HCT116 (cell line): ENCODE measurements around the gene SLC12A8. TPM values are rescaled to one million over a fixed set of nuclear protein-coding genes. Genes with fewer than 3 reads are reported as not detected.

Experiments
- ATAC-seq: fragments of 200-7000 bp; cut with Tn5 transposase; 2 replicates; pipeline ENCODE4 v1.9.1; 2020; ENCODE audit warnings: mild to moderate bottlenecking, moderate library complexity
- BruUV-seq: library from RNA; stranded (reverse); fragments of 400-500 nt; replicated peaks from 2 replicates; lab custom pipeline; 2021; lab: Mats Ljungman, UMichigan
- CTCF ChIA-PET: fragments of 300-600 bp; sonication (Branson Sonifier 250); formaldehyde crosslinking; loops from one replicate; lab custom pipeline; 2021; ENCODE audit warnings: antibody characterized with exemption; lab: Charles Lee
- POLR2A ChIA-PET: fragments of 300-600, 350-600 bp; sonication (Branson Sonifier 250); formaldehyde crosslinking; loops from one replicate; lab custom pipeline; 2021; ENCODE audit warnings: antibody characterized with exemption; lab: Charles Lee
- RAD21 ChIA-PET, 2 experiments: fragments of 300-600 bp; sonication (Branson Sonifier 250); formaldehyde crosslinking; loops; one replicate each; lab custom pipeline; 2023; ENCODE audit warnings: low total read pairs in 2 of 2; ENCODE audit not compliant: uncharacterized antibody in 2 of 2, unreplicated experiment in 2 of 2, low non-redundant PET in 1 of 2; lab: Charles Lee
- DNase-seq: peaks from one replicate; pipeline ENCODE4 v3.0.0-alpha.2; 2010; ENCODE audit warnings: low read depth, low spot score
- H2AFZ ChIP-seq: fragments of 200-600 bp; shearing (Covaris generic), sonication (generic); 2 replicates; pipeline ENCODE4 v1.6.1; 2017; ENCODE audit warnings: low read depth, mixed run types, mixed read lengths, antibody characterized with exemption, low read length; ENCODE audit not compliant: poor library complexity, severe bottlenecking
- H3K27ac ChIP-seq: 2 replicates; pipeline ENCODE4 v1.5.1; 2012; ENCODE audit warnings: low read depth, low read length
- H3K27me3 ChIP-seq: fragments of 200-600 bp; sonication (generic); 2 replicates; pipeline ENCODE4 v1.6.1; 2016; ENCODE audit warnings: mixed run types, low read length, mixed read lengths; ENCODE audit not compliant: insufficient read depth
- H3K36me3 ChIP-seq, 2 experiments: fragments of 200-500 bp in 1 of 2; fragments of 200-600 bp in 1 of 2; sonication (Bioruptor generic) in 1 of 2; sonication (generic) in 1 of 2; 2 replicates each; pipeline versions ENCODE4 v1.5.1 to v1.6.1; 2014 to 2016; ENCODE audit warnings: low read length in 2 of 2, inconsistent platforms in 1 of 2, mixed read lengths in 1 of 2, mixed run types in 1 of 2; ENCODE audit not compliant: insufficient read depth in 2 of 2, control insufficient read depth in 1 of 2
- H3K4me1 ChIP-seq, 2 experiments: fragments of 200-600 bp in 1 of 2; sonication (generic) in 1 of 2; 2 replicates each; pipeline versions ENCODE4 v1.5.1 to v1.6.1; 2012 to 2017; ENCODE audit warnings: low read length in 2 of 2, inconsistent platforms in 1 of 2, mild to moderate bottlenecking in 1 of 2, mixed read lengths in 1 of 2, mixed run types in 1 of 2, moderate library complexity in 1 of 2; ENCODE audit not compliant: insufficient read depth in 2 of 2, control insufficient read depth in 1 of 2
- H3K4me2 ChIP-seq: fragments of 200-600 bp; sonication (generic); 2 replicates; pipeline ENCODE4 v1.6.1; 2017; ENCODE audit warnings: mixed run types, low read length, mixed read lengths
- H3K4me3 ChIP-seq, 2 experiments: fragments of 200-600 bp in 1 of 2; sonication (generic) in 1 of 2; replicated peaks in 1 of 2; 2 replicates each; pipeline ENCODE4 v1.5.1; 2011 to 2016; ENCODE audit warnings: low read length in 2 of 2, control low read depth in 1 of 2, low read depth in 1 of 2, mild to moderate bottlenecking in 1 of 2, mixed read lengths in 1 of 2, mixed run types in 1 of 2
- H3K79me2 ChIP-seq: fragments of 200-600 bp; sonication (generic); 2 replicates; pipeline ENCODE4 v1.6.1; 2017; ENCODE audit warnings: mild to moderate bottlenecking, mixed run types, low read length, moderate library complexity, mixed read lengths; ENCODE audit not compliant: insufficient read depth
- H3K9ac ChIP-seq: fragments of 200-600 bp; sonication (generic); 2 replicates; pipeline ENCODE4 v1.6.1; 2016; ENCODE audit warnings: low read length, mixed read lengths
- H3K9me2 ChIP-seq: fragments of 200-600 bp; sonication (generic), shearing (Covaris generic); 2 replicates; pipeline ENCODE4 v1.6.1; 2017; ENCODE audit warnings: mixed run types, mild to moderate bottlenecking, moderate library complexity; ENCODE audit not compliant: insufficient read depth
- H3K9me3 ChIP-seq, 2 experiments: fragments of 200-500 bp in 1 of 2; fragments of 200-600 bp in 1 of 2; sonication (Bioruptor generic) in 1 of 2; sonication (generic) in 1 of 2; 2 replicates each; pipeline ENCODE4 v1.6.1; 2014 to 2017; ENCODE audit warnings: low read length in 2 of 2, mixed read lengths in 2 of 2, inconsistent platforms in 1 of 2, low read depth in 1 of 2, mild to moderate bottlenecking in 1 of 2, mixed run types in 1 of 2, moderate library complexity in 1 of 2; ENCODE audit not compliant: control insufficient read depth in 1 of 2, insufficient read depth in 1 of 2
- H4K20me1 ChIP-seq: fragments of 200-600 bp; sonication (generic), shearing (Covaris generic); 2 replicates; pipeline ENCODE4 v1.6.1; 2017; ENCODE audit warnings: mixed run types, mild to moderate bottlenecking, moderate library complexity; ENCODE audit not compliant: insufficient read depth
- ELF1 ChIP-seq: IDR thresholded peaks from 2 replicates; pipeline ENCODE4 v1.6.1; 2012; ENCODE audit warnings: low read depth, borderline replicate concordance
- POLR2A ChIP-seq: IDR thresholded peaks from 2 replicates; pipeline ENCODE4 v1.7.0; 2011; ENCODE audit warnings: borderline replicate concordance; ENCODE audit not compliant: insufficient read depth, insufficient read length; ENCODE audit errors: extremely low read depth
- POLR2AphosphoS5 ChIP-seq: IDR thresholded peaks from 2 replicates; pipeline ENCODE4 v1.6.1; 2011; ENCODE audit warnings: mild to moderate bottlenecking, low read depth, low read length, moderate library complexity
- SIN3A ChIP-seq: IDR thresholded peaks from 2 replicates; pipeline ENCODE4 v1.6.1; 2012; ENCODE audit warnings: low read depth
- TCF7L2 ChIP-seq: IDR thresholded peaks from 2 replicates; pipeline ENCODE4 v1.7.0; 2011; ENCODE audit warnings: borderline replicate concordance, inconsistent platforms; ENCODE audit not compliant: insufficient read depth, insufficient read length; ENCODE audit errors: extremely low read depth
- intact Hi-C: fragments of 100-400 bp; cut with micrococcal nuclease; formaldehyde crosslinking; loops from 2 replicates; pipeline ENCODE4 v1.10.0; 2022
- total RNA-seq: library from RNA; stranded (reverse); gene quantifications from one replicate; pipeline ENCODE4 v1.2.1, GENCODE V29; 2021; ENCODE audit not compliant: unreplicated experiment
- TF ChIP-seq, protein P1 (sequence below): IDR thresholded peaks from 2 replicates; pipeline ENCODE4 v1.6.1; 2012; ENCODE audit warnings: low read depth
- TF ChIP-seq, protein P2 (sequence below): IDR thresholded peaks from 2 replicates; pipeline ENCODE4 v1.6.1; 2011; ENCODE audit warnings: mild to moderate bottlenecking, low read length, moderate library complexity; ENCODE audit not compliant: insufficient replicate concordance; ENCODE audit errors: extremely low read depth
- TF ChIP-seq, protein P3 (sequence below): IDR thresholded peaks from 2 replicates; pipeline ENCODE4 v1.6.1; 2012

The SLC12A8 gene
- total RNA-seq, 1 experiment from 2014 or later = 19.9 TPM

DNA sequence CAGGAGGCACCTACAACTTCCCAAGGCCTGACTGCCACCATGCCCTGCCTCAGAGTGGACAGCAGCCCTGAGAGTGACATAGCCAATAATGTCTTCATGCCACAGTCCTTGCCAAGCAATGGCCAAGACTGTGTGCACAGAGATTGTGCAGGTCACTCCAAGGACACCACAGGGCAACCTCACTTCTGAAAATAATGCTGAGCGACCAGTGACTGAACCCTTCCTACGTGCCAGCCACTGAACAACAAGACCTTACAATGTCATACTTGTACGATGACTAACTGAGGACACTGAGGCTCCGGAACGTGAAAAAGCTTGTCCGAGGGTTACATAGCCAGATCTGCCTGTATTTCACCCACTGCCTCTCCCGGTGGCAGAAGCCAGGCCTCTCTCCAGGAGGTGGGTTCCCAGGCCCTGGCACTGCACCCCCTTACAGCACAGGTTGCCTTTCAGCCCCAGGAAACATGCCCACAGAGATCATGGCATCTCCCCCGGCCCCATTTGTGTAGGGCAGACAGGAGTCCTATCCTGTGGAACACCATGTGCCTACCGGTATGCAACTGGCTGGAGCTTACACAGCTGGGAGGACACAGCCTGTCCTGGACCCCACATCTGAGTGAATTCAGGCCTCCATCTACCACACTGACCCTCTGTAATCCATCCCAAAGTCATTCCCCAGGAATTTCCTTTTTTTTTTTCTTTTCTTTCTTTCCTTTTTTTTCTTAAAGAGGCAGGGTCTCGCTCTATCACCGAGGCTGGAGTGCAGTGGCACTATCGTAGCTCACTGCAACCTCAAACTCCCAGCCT, 72.3 kb downstream of the SLC12A8 start:
- intact Hi-C loops = no loop called here
- H3K9me2 ChIP-seq = no peaks in the 10 kb centered on the region
- RAD21 ChIA-PET = no interaction called here
- H3K27ac ChIP-seq = no peak overlapping the region
- peaks cover 3 to 15% of the 10 kb centered on the region in 2 experiments; a peak in 2 of 4 replicates for H3K4me1 ChIP-seq
- POLR2A ChIA-PET = no interaction called here
- no peak for DNase-seq
- BruUV-seq = no TSS peak
- no peaks in the 10 kb centered on the region; a peak in 1 of 4 replicates for H3K36me3 ChIP-seq
- H3K27me3 ChIP-seq = no peaks in the 10 kb centered on the region
- TF ChIP-seq, protein P1, sequence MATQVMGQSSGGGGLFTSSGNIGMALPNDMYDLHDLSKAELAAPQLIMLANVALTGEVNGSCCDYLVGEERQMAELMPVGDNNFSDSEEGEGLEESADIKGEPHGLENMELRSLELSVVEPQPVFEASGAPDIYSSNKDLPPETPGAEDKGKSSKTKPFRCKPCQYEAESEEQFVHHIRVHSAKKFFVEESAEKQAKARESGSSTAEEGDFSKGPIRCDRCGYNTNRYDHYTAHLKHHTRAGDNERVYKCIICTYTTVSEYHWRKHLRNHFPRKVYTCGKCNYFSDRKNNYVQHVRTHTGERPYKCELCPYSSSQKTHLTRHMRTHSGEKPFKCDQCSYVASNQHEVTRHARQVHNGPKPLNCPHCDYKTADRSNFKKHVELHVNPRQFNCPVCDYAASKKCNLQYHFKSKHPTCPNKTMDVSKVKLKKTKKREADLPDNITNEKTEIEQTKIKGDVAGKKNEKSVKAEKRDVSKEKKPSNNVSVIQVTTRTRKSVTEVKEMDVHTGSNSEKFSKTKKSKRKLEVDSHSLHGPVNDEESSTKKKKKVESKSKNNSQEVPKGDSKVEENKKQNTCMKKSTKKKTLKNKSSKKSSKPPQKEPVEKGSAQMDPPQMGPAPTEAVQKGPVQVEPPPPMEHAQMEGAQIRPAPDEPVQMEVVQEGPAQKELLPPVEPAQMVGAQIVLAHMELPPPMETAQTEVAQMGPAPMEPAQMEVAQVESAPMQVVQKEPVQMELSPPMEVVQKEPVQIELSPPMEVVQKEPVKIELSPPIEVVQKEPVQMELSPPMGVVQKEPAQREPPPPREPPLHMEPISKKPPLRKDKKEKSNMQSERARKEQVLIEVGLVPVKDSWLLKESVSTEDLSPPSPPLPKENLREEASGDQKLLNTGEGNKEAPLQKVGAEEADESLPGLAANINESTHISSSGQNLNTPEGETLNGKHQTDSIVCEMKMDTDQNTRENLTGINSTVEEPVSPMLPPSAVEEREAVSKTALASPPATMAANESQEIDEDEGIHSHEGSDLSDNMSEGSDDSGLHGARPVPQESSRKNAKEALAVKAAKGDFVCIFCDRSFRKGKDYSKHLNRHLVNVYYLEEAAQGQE = no peak
- no peak for TF ChIP-seq ELF1
- no peak for TF ChIP-seq TCF7L2
- TF ChIP-seq POLR2A = no peak
- no peak for TF ChIP-seq SIN3A
- no peak for TF ChIP-seq POLR2AphosphoS5
- TF ChIP-seq, protein P2, sequence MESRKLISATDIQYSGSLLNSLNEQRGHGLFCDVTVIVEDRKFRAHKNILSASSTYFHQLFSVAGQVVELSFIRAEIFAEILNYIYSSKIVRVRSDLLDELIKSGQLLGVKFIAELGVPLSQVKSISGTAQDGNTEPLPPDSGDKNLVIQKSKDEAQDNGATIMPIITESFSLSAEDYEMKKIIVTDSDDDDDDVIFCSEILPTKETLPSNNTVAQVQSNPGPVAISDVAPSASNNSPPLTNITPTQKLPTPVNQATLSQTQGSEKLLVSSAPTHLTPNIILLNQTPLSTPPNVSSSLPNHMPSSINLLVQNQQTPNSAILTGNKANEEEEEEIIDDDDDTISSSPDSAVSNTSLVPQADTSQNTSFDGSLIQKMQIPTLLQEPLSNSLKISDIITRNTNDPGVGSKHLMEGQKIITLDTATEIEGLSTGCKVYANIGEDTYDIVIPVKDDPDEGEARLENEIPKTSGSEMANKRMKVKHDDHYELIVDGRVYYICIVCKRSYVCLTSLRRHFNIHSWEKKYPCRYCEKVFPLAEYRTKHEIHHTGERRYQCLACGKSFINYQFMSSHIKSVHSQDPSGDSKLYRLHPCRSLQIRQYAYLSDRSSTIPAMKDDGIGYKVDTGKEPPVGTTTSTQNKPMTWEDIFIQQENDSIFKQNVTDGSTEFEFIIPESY = no peak
- TF ChIP-seq, protein P3, sequence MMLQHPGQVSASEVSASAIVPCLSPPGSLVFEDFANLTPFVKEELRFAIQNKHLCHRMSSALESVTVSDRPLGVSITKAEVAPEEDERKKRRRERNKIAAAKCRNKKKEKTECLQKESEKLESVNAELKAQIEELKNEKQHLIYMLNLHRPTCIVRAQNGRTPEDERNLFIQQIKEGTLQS = no peak
- TF ChIP-seq, all 23 proteins: peak for 0
- H3K9me3 ChIP-seq = no peaks in the 10 kb centered on the region
- H3K9ac ChIP-seq = no peak overlapping the region
- H3K4me2 ChIP-seq = no peak overlapping the region
- ATAC-seq = no peak
- no peak overlapping the region for H3K4me3 ChIP-seq
- no peaks in the 10 kb centered on the region for H3K79me2 ChIP-seq
- CTCF ChIA-PET = no interaction called here
- H4K20me1 ChIP-seq = no peaks in the 10 kb centered on the region
- no peak overlapping the region for H2AFZ ChIP-seq
